Vagina (tissue), 2 donors: ENCODE data around the gene MYO3B. TPM values are rescaled to one million over a fixed set of nuclear protein-coding genes. Genes with fewer than 3 reads are reported as not detected.

ENCODE experiments used
- DNase-seq, 2 donors: peaks; one replicate each; pipeline ENCODE4 v3.0.0-alpha.2; 2017; ENCODE audit errors: extremely low spot score in 2 of 2
- H3K27ac ChIP-seq: fragments of 200-600 bp; sonication (generic); one replicate; pipeline ENCODE4 v1.5.1; 2019
- H3K27me3 ChIP-seq: fragments of 200-600 bp; sonication (generic); one replicate; pipeline ENCODE4 v1.5.1; 2019
- H3K36me3 ChIP-seq, 2 donors: fragments of 200-600 bp; sonication (generic); one replicate each; pipeline ENCODE4 v1.5.1; 2017 to 2019
- H3K4me1 ChIP-seq: fragments of 200-600 bp; sonication (generic); one replicate; pipeline ENCODE4 v1.5.1; 2019
- H3K4me3 ChIP-seq, 2 donors: fragments of 200-600 bp; sonication (generic); 1 replicate in 1 of 2; 2 replicates in 1 of 2; pipeline ENCODE4 v1.5.1; 2016 to 2019
- H3K9me3 ChIP-seq: fragments of 200-600 bp; sonication (generic); one replicate; pipeline ENCODE4 v1.5.1; 2019
- CTCF ChIP-seq, 3 experiments: fragments of 450-650 bp in 2 of 3; fragments of 200-600 bp in 1 of 3; sonication (generic) in 1 of 3; IDR thresholded peaks; one replicate each; pipeline ENCODE4 v1.5.1; 2017 to 2019; ENCODE audit warnings: antibody characterized with exemption in 3 of 3, mild to moderate bottlenecking in 2 of 3, moderate library complexity in 2 of 3
- POLR2A ChIP-seq, 2 donors: fragments of 450-650 bp; IDR thresholded peaks; one replicate each; pipeline ENCODE4 v1.6.1; 2017; ENCODE audit warnings: antibody characterized with exemption in 2 of 2, mild to moderate bottlenecking in 2 of 2, moderate library complexity in 2 of 2
- POLR2AphosphoS5 ChIP-seq, 2 donors: sonication (generic); formaldehyde crosslinking; IDR thresholded peaks; one replicate each; pipeline ENCODE4 v1.9.0; 2017; ENCODE audit warnings: antibody characterized with exemption in 2 of 2, mild to moderate bottlenecking in 2 of 2, low read depth in 1 of 2; ENCODE audit not compliant: insufficient read depth in 1 of 2
- intact Hi-C: fragments of 100-400 bp; cut with DNase I; formaldehyde crosslinking; loops from one replicate; pipeline ENCODE4 v1.15.1; 2023
- total RNA-seq: library from RNA; depleted of rRNA; stranded (reverse); fragments of >200 nt; gene quantifications from one replicate; pipeline ENCODE4 v1.2.3, GENCODE V29; 2016

Gene MYO3B
- total RNA-seq, 1 donor from 2014 or later, result 0.49 TPM

GRCh38 chr2:170264865-170265264 is 86.9 kb downstream of the MYO3B start:
- intact Hi-C loops, result no loop called here
- H3K36me3 ChIP-seq, result no peaks in the 10 kb centered on the region
- no peaks in the 10 kb centered on the region for H3K4me1 ChIP-seq
- H3K9me3 ChIP-seq, result no peaks in the 10 kb centered on the region
- H3K27me3 ChIP-seq, result no peaks in the 10 kb centered on the region
- no peak overlapping the region for H3K27ac ChIP-seq
- no peak overlapping the region for H3K4me3 ChIP-seq
- DNase-seq, result no peak
- TF ChIP-seq POLR2AphosphoS5 (IDR thresholded peaks at IDR 0.05; ENCODE audit: insufficient read depth in 1 of 2, low read depth in 1 of 2) (no peak), CTCF (IDR thresholded peaks at IDR 0.05) (no peak), POLR2A (IDR thresholded peaks at IDR 0.05) (no peak)

GRCh38 chr2:170265321-170265720 is 87.4 kb downstream of the MYO3B start:
- H3K36me3 ChIP-seq, result no peaks in the 10 kb centered on the region
- H3K9me3 ChIP-seq, result no peaks in the 10 kb centered on the region
- TF ChIP-seq POLR2AphosphoS5 (IDR thresholded peaks at IDR 0.05; ENCODE audit: insufficient read depth in 1 of 2, low read depth in 1 of 2) (no peak), POLR2A (IDR thresholded peaks at IDR 0.05) (no peak), CTCF (IDR thresholded peaks at IDR 0.05) (no peak)
- intact Hi-C loops, result no loop called here
- H3K4me1 ChIP-seq, result no peaks in the 10 kb centered on the region
- no peak for DNase-seq
- H3K27me3 ChIP-seq, result no peaks in the 10 kb centered on the region
- H3K27ac ChIP-seq, result no peak overlapping the region
- no peak overlapping the region for H3K4me3 ChIP-seq

DNA sequence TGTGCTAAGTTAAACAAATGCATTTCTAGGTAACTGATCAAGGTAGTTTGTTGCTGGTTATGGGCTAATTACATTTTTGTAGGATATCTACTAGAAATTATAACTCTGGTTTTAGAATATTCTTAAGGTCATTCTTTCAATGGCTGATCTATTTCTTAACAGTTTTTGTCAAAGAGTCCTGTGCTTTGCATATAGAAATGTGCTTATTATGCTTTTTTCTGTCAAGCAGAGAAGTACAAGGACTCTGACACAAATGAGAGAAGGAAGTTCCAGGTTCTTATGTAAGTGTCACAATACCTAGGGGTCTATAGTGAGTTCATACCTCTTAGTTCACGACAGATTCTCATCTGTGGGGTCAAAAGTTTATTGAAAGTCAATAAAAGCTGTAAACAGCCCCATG is 88.4 kb downstream of the MYO3B start:
- Histone ChIP-seq H3K36me3 (no peaks in the 10 kb centered on the region), H3K27me3 (no peaks in the 10 kb centered on the region), H3K27ac (no peak overlapping the region), H3K4me1 (no peaks in the 10 kb centered on the region), H3K4me3 (no peak overlapping the region), H3K9me3 (no peaks in the 10 kb centered on the region)
- intact Hi-C loops, result no loop called here
- TF ChIP-seq POLR2A (IDR thresholded peaks at IDR 0.05), result no peak
- TF ChIP-seq POLR2AphosphoS5 (IDR thresholded peaks at IDR 0.05; ENCODE audit: insufficient read depth in 1 of 2, low read depth in 1 of 2), result no peak
- TF ChIP-seq CTCF (IDR thresholded peaks at IDR 0.05), result no peak
- no peak for DNase-seq

DNA sequence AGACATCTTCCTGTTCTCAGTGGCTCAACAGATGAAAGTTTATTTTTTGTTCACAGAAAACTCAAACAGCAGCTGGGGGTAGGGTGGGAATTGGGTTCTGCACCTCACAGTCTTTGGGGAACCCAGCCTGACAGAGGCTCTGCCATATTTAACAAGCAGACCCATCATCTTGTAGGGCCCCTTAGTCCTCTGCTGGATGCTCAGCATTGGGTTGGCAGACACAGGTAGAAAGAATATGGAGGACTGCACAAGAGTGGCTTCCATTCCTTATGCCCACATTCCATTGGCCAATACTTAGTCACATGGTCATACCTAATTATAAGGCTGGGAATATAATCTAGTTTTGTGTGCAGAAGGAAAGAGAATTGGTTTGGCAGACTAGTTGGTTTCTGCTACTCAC is 89.1 kb downstream of the MYO3B start:
- no peak for DNase-seq
- Histone ChIP-seq H3K36me3 (no peaks in the 10 kb centered on the region), H3K9me3 (no peaks in the 10 kb centered on the region), H3K4me3 (no peak overlapping the region), H3K27me3 (no peaks in the 10 kb centered on the region), H3K27ac (no peak overlapping the region), H3K4me1 (no peaks in the 10 kb centered on the region)
- intact Hi-C loops, result no loop called here
- TF ChIP-seq CTCF (IDR thresholded peaks at IDR 0.05) (no peak), POLR2A (IDR thresholded peaks at IDR 0.05) (no peak), POLR2AphosphoS5 (IDR thresholded peaks at IDR 0.05; ENCODE audit: insufficient read depth in 1 of 2, low read depth in 1 of 2) (no peak)

- TF ChIP-seq POLR2AphosphoS5 (IDR thresholded peaks at IDR 0.05; ENCODE audit: insufficient read depth in 1 of 2, low read depth in 1 of 2) (no peak), CTCF (IDR thresholded peaks at IDR 0.05) (no peak), POLR2A (IDR thresholded peaks at IDR 0.05) (no peak)
- no peak for DNase-seq
- H3K36me3 ChIP-seq, result no peaks in the 10 kb centered on the region
- H3K4me1 ChIP-seq, result no peaks in the 10 kb centered on the region
- no peaks in the 10 kb centered on the region for H3K27me3 ChIP-seq
- no peaks in the 10 kb centered on the region for H3K9me3 ChIP-seq
- no peak overlapping the region for H3K4me3 ChIP-seq
- H3K27ac ChIP-seq, result no peak overlapping the region
- intact Hi-C loops, result no loop called here
Measured at GRCh38 chr2:170270278-170270864, 92.4 kb downstream of the MYO3B start.
